ENCODE measurements around the gene ADGRL3.

DNA sequence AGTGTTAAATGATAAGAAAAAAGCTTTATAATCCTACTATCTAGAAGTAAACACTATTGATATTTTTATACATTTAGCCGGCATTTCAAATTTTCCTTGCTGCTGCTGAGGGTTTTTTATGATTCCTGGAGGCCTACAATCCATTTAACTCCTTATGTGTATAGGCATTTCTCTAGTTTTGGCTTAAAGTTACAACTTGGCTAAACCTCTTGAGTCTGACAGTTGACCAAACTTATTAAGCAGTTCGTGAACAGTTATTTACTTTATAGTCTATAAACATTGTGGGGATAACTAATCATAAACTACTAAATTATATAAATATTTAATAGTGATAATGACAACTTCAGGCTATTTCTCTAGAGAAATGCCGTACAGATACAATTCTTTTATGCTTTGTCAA is 141.9 kb downstream of the ADGRL3 start:
- TF ChIP-seq POLR2A (IDR thresholded peaks at IDR 0.05): no peak
- TF ChIP-seq CTCF (IDR thresholded peaks at IDR 0.05): no peak
- no peak for TF ChIP-seq EP300 (IDR thresholded peaks at IDR 0.05)
